GM18511 (cell line): Measurements from ENCODE around the gene FADS2.

Experiments
- ATAC-seq: cut with Tn5 transposase; IDR thresholded peaks from one replicate; pipeline ENCODE4 v1.9.1; 2021; ENCODE audit warnings: mild to moderate bottlenecking, moderate library complexity; ENCODE audit not compliant: unreplicated experiment

FADS2 gene

DNA sequence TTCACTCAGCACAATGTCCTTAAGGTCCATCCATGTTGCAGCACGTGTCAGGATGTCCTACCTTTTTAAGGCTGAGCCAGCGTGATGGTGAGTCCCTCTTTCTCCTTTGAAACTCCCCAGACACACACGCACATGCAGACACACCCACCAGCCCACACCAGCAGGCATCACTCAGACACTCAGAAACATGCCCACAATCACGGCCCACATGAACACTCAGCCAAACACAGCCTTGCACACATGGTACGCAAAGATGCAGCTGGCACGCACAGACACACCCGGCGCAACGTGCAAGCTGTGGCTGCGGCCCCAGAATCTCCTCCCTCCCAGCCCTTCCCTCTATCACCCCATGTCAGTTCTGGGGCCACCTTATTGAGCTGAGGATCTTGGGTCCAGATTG is 55.2 kb downstream of the FADS2 start:
- ATAC-seq, result no peak

DNA sequence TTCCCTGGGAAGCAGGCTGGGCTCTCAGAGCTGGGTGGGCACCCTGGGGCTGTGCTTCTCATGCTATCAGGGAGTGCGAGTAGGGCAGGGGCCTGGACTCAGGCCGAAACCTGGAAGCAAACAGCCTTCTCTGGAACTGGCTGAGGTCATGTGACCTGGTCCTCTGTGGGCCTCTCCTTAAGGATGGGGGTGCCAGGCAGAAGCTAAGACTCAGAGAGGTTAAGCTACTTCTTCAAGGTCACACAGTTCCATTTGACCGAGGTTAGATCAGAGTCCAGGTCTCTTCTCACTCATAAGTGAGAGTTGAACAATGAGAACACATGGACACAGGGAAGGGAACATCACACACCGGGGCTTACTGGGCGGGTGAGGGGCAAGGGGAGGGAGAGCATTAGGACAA is 55.8 kb downstream of the FADS2 start:
- no peak for ATAC-seq

DNA sequence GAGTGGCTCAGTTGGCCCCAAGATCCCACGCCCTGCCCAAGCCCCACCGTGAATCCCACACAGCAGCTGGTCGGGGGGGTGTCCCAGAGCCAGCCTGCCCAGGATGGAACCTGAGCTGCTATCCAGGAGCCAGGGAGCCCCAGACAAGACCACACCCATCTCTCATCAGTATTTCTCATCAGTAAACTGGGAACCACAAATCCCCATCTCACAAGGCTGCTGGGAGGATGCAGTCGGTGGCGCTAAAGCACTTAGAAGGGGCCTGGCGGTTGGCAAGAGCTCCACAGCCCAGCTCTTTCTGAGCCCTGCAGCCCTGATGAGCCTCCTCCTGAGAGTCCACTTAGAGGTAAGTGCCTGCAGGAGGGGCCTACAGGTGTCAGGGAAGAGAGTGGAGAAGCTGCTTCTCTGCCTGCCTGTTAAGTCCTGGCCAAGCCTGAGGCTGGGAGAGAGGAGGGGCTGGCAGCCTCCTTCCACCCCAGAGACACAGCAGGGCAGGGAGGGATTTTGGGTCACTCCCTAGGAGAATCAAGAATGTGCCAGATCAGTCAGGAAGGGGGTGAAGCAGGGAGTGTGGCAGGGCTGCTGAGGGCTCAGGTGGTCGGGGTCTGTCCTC is 57.2 kb downstream of the FADS2 start:
- ATAC-seq, result no peak

DNA sequence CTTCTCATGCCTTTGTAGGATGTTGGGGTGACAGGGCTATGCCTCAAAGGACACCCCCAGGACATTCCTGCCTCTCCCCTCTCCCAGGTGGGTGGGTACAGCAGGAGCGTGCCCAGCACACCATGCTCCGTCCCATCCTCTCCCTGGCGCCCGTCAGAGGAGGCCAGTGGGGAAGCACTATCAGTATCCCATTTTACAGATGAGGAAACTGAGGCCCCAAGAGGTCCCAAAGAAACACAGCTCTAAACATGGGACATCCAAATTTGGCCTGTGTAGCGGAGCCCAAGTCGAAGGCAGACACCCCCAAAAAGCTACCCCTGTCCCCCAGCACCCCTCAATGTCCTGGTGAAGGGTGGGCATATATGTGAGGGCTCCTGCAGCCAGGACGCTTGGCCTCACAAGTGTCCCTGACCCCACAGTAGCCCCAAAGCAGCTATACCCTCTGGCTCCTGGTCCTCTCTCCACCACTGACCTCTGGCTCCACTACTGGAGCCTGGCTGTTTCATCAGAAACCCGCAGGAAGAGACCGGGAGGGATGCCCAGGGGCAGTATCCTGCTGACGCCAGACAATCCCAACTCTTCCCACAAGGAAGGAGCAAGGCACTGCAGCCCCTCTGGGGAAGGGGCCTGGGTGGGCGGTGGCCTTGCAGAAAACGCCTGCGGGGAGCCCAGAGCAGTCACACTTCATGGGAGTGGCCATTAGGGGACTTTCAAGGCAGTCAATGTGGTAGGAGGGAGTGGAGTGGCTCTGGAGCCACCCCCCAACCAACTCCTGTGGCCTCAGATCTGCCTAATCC is 57.9 kb downstream of the FADS2 start:
- no peak for ATAC-seq

DNA sequence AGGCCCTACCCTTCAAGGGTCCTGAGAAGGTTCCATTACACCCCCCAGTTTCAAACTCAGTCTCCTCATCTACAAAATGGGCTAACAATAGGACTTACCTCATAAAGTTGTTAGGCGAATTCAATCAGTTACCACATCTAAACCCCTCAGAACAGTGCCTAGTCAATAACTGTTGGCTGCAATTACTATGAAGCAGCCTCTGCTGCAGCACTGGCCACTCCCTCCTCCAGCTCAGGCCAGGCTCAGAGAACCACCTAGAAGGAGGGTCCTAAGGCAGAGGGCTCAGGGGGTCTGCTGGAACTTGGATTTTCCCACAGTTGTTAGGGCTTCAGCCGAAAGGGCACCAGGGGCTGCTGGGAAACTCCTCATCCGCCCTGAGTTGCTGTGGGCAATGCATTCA is 58.5 kb downstream of the FADS2 start:
- no peak for ATAC-seq

DNA sequence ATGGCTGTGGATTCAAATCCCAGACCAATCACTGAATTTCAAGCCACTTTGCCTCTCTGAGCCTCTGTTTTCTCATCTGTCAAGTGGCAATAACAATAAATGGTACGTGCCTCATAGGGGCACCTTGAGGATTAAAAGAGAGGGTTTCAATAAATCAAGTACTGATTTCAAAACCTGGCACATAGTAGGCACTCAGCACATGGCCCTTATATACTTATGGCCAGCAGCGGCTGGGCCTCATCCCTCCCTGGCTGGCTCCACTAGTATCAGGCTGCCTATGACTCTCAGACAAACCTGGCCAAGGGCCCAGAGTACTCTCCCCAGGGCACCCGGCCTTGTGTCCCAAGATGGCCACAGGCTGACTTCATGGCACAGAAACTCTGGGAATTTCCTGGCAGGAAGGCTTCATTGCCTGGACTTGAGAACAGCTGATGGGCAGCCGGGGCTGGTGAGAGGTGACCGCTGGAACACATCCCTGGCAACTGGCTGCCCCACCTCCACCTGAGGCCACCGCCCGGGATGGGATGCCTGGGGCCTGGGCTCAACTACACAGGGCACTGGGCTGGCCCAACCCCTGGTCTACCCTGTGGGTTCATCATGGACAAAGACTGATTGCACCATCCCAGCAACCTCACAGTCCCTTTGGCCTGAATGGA is 59.9 kb downstream of the FADS2 start:
- ATAC-seq, result no peak

DNA sequence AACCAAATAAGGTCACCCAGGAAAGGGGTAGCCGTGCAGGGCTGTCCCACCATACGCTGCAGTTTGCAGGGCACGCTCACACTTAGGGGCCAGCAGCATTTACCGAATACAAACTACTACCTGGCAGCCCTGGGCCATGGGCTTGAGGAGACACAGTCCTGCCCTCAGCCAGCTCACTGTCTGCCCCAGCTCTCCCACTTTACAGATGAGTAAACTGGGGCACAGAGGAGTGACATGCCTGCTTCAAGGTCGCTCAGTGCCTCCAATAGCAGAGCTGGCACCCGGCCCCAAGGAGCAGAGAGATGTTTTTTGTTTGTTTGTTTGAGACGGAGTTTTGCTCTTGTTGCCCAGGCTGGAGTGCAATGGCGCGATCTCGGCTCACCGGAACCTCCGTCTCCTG is 60.5 kb downstream of the FADS2 start:
- no peak for ATAC-seq

DNA sequence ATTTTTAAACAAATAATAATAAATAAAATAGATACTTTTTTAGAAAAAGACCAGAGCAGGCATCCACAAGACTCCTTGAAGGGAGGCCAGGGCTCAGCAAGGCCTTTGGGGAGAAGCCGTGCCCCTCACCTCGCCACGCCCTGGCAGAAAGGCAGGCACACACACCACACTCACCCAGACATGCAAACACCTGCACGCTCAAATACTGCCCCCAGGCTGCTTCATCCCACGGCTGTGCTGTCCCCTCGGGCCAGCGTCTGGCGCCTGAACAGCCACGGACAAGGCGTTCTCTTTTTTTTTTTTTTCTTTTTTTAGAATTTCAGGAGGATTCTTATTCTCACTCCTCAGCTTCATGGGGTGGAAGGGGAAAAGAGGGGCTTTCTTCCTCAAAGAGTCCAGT is 61.7 kb downstream of the FADS2 start:
- ATAC-seq, result no peak

DNA sequence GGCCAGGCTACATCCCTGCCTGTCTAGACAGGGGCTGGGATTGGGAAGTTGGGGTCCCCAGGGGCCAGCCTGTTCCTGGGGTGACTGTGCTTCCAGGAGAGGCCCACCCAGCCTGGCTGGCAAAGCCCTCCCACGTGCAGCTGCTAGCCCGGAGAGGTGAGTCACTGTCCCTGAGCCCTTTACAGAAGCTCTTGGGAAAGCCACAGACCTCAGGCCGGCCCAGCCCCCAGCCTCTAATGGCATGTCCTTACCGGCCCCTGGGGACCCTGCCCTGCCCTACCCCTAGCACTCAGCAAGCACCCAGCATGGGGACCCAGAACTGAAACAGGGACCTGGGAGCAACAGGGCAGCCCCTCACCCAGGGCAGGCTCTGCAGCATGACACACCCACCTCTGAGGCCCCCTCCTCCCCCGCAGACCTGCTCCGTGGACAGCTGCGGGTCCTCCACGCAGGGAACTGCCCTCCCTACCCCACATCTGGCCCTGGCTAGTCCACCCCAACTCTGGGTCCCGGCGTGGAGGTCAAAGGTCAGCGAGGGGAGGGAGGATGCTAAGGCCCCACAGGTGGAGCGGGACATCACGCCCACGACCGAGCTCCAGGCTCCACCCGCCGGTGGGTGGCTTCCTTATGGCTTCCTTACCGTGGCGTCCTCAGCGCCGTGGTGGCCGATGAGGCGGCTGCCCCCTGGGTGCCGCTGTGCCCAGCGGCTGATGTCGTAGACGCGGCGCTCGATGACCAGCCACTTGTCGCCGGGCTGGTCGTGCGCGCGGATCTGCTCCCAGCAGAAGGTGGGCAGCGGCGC is 62.6 kb downstream of the FADS2 start:
- ATAC-seq, result peak; percentile 44

DNA sequence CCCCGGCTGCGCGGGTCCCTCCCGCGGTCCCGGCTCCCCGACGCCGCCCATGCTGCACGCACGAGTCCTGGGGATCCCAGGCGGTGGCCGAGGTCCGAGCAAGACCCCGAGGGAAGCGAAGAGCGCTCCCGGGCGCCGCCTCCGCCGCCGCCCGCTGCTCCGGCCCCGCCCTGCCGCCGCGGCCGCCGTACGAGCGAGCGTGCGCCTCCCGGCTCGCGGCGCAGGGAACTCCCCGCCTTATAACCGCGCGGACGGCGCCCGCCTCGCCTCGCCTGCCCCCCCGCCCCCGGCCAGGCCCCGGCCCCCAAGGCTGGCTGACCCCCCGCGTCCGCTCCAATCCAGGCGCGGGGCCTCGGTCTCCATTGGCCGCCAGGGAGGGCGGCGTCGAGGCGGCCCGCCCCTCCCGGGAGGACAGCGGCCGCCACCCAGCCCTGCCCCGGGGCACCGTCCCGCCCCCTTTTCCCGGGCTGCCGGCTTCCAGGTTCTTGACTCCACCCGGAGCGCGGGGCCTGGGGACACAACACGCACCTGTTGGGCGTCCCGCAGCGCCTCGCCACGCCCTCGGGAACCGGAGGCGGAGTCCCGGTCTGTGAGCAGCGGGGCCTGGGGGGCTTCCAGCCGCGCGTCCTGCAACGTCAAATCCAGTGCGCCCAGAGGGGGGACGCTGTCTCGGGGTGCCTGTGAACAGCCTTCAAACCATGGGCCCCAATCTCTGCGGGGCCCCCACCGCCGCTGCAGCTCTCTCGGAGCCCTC is 63.4 kb downstream of the FADS2 start, which contains the start of gene FADS3:
FADS3 (minus strand) TSS at position 215 of the 754 bp plus-strand sequence; CDS start at position 51, 164 bp downstream.
- peak; percentile 72 for ATAC-seq

DNA sequence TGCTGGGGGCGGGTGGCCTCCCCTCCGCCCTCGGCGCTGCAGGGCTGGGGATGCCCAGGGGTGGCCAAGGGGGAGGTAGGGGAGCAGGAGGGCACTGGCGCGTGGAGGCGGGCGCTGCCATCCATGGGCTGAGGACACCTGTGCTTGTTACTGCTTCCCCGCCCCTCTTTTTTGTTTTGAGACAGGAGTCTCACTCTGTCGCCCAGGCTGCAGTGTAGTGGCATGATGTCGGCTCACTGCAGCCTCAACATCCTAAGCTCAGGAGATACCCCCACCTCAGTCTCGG is 63.9 kb downstream of the FADS2 start:
- no peak for ATAC-seq

DNA sequence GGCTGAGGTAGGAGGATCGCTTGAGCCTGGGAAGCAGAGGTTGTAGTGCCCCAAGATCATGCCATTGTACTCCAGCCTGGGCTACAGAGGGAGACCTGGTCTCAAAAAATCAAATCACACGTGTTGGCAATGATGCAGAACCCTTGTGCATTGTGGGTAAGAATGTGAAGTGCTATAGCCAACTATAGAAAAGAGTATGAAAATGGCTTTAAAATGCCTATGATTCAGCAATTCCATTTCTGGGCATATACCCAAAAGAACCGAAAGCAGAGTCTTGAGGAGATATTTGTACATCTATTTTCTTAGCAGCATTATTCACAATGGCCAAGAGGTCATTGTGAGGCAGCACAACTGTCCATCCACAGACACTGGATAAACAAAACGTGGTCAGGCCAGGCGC is 65.9 kb downstream of the FADS2 start:
- no peak for ATAC-seq

DNA sequence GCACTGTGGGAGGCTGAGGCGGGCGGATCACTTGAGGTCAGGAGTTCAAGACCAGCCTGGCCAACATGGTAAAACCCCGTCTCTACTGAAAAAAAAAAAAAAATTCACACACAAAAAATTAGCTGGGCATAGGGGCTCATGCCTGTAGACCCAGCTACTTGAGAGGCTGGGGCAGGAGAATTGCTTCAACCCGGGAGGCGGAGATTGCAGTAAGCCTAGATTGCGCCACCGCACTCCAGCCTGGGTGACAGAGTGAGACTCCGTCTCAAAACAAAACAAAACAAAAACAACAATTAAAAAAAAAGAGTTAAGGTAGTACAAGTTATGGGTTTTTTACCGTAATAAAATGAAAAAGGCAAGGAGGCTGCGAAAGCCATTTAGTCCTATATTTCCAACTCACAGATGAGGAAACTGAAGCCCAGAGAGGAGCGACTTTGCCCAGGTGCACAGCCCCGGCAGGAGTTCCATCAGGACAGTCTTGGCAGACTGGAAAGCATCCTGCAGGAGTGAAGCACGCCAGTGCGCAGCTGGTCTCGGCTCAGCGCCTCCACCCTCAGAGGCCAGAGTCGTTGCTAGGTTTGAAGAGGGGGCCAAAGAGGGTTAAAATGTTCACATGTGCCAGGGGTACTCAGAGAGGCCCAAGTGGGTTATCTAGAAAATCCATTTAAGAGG is 67.1 kb downstream of the FADS2 start:
- ATAC-seq, result no peak

DNA sequence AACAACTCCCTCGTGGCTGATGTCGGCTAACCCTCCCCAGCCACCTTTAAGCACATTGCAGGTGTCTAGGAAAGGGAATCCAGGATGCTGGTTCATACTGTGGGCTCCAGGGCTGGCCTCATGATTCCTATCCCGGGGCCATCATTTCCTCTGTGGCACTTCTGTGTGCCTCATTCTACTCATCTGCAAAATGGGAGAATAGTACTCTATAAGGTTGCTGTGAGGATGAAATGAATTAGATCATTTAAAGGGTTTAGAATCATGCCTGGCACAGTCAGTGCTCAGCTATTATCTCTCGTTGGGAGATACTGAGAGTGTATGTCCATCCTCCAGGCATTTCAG is 67.6 kb downstream of the FADS2 start:
- no peak for ATAC-seq

DNA sequence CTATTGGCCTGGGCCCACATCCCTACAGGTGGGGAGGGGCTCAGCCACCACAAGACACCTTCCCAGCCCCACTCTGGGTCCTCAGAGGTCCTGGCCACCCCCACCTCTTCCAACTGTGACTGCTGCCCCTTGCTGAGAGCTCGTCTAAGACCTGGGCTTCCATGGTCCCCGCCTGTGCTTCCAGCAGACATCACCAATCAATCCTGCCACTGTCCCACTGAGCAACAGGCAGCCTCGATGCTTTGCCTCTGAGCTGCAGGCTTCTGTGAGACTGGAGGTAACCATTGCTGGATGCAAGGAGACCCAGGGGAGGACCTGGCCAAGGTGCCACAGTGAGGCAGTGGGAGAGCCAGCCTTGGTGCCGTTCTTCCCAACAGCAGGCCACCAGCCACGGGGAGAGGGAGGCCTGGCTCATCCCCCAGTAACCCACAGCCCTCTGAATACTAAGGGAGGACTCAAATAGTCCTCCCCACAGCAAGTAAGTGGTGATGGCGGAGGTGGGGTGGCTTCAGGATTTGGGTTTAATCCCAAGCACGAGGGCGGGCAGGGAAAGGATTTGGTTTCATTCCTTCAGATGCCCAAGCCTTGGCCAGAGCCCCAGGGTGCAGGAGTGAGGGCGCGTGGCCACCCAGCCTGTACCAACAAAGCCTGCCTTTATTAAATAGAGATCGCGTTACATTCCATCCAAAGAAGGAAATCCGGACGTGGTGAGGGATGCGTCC is 68.7 kb downstream of the FADS2 start:
- ATAC-seq, result no peak

DNA sequence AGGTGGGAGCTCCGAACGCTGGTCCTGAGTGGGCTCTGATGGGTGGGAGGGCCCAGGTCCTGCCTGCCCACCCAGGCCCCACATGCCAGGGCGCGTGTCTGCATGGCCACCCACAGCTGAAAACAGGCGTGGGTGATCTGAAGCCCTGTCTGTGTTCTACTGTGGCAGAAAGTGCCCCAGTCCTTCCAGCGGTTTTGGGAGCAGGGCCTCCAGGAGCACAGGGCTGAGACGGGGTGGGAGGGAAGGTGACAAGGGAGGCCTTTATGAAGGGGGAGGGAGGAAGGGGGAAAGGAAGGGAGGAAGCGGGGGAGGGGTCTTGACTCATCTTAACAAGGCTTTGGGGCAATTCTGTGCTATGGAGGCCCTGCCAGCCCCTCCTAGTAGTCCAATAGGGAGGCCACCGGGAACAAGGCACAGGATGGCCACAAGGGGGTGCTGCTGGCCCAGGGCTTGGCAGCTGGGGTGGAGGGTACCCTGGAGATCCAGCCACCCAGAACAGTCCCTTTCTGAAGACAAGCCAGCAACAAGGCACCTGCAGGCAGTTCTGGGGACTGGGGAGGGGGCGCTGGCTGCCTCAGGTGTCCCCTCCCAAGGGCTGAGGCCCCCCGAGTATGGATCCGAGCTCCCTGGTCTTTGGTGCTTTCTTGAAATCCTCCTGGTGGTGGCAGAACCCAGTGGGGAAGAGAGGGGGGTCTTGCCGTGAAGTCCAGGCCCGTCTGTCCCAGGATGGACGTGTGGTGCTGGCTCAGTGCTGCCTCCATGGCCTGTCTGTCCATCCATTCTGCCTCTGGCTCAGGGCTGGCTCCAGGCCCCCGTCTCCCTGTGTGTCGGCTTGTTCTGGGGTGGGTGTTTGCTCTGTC is 69.5 kb downstream of the FADS2 start:
- peak; percentile 56 for ATAC-seq

DNA sequence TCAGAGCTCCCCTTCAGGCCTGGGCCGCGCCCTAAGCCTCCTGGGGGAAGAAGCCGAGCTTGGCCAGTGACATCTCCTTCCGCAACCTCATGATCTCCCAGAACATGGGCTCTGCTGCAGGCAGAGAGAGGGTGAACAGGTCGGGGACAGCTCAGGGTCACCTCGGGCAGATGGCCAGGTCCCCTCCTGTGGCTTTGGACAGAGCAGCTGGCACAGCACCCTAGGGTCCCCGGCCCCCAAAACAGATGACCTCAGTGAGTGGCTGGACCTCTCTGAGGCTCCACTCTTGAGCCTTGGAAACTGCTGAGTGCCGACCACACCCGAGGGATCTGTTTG is 70.1 kb downstream of the FADS2 start:
- no peak for ATAC-seq

DNA sequence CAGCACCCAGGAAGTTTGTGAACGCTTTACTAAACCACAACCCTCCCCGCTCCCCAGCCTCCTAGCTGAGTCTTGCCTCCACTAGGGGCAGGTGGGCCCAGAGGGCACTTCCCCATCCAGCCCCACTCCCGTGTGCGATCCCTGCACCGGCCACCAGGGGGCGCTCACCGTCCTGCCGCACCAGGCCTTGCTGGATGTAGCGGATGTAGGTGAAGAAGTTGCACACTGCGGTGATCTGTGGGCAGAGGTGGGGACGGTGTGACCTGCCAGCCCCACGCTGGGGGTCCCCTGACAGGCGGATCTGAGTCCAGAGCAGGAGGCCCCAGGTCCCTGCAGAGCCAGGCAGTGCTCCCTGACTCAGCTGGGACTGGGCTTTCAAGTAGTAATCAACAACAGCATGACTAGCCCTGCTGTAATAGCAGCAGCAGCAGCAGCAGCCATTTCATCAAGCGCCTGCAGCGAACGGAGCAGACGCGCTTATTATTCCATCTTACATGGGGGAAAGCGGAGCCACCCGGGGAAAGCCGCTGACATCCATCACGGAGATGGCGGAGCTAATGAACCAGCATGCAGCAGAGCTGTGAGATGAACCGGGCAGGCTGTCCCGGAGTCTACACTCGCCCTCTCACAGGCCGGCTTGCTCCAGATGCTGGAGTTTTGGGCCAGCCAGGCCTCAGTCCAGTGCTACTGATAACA is 71.2 kb downstream of the FADS2 start:
- ATAC-seq, result peak; percentile 83
